Activated CD4-positive, alpha-beta T cell treated with anti-CD3 and anti-CD28 coated beads for 36 hours (primary cell): ENCODE data around the gene FOXJ3. TPM values are rescaled to one million over a fixed set of nuclear protein-coding genes. Genes with fewer than 3 reads are reported as not detected.

Experiments
- ATAC-seq: fragments of 200-7000 bp; cut with Tn5 transposase; one replicate; pipeline ENCODE4 v1.10.0; 2021; ENCODE audit warnings: mild to moderate bottlenecking, moderate library complexity
- CTCF ChIA-PET: fragments of 350-600 bp; sonication (Branson Sonifier 250); formaldehyde crosslinking; loops from one replicate; lab custom pipeline; 2021; ENCODE audit warnings: antibody characterized with exemption; lab: Charles Lee
- POLR2A ChIA-PET: fragments of 350-600 bp; sonication (Branson Sonifier 250); formaldehyde crosslinking; loops from one replicate; lab custom pipeline; 2021; ENCODE audit warnings: antibody characterized with exemption, inconsistent platforms; lab: Charles Lee
- DNase-seq: peaks from one replicate; pipeline ENCODE4 v3.0.0-alpha.2; 2020
- H3K27ac Mint-ChIP-seq: one replicate; pipeline ENCODE4 v1.8.0; 2021; ENCODE audit warnings: mixed read lengths
- H3K27me3 Mint-ChIP-seq: one replicate; pipeline ENCODE4 v1.8.0; 2021; ENCODE audit warnings: mixed read lengths
- H3K36me3 Mint-ChIP-seq: one replicate; pipeline ENCODE4 v1.8.0; 2021; ENCODE audit warnings: low read depth, mixed read lengths
- H3K4me1 Mint-ChIP-seq: one replicate; pipeline ENCODE4 v1.8.0; 2021; ENCODE audit warnings: mixed read lengths
- H3K4me3 Mint-ChIP-seq: one replicate; pipeline ENCODE4 v1.8.0; 2021; ENCODE audit warnings: mild to moderate bottlenecking, moderate library complexity, mixed read lengths
- H3K9me3 Mint-ChIP-seq: one replicate; pipeline ENCODE4 v1.8.0; 2021; ENCODE audit warnings: low read depth, mixed read lengths
- intact Hi-C, 2 experiments: fragments of 100-400 bp; cut with DNase I in 1 of 2; cut with micrococcal nuclease in 1 of 2; formaldehyde crosslinking; loops; one replicate each; pipeline versions ENCODE4 v1.14.2 to v1.15.1; 2022 to 2024; cut with DNase I, micrococcal nuclease
- total RNA-seq, 2 experiments: library from RNA; stranded (reverse); gene quantifications; one replicate each; pipeline ENCODE4 v1.2.3, GENCODE V29; 2021

FOXJ3 gene
- total RNA-seq, 2 experiments from 2014 or later: 44.1 to 54.0 TPM

DNA sequence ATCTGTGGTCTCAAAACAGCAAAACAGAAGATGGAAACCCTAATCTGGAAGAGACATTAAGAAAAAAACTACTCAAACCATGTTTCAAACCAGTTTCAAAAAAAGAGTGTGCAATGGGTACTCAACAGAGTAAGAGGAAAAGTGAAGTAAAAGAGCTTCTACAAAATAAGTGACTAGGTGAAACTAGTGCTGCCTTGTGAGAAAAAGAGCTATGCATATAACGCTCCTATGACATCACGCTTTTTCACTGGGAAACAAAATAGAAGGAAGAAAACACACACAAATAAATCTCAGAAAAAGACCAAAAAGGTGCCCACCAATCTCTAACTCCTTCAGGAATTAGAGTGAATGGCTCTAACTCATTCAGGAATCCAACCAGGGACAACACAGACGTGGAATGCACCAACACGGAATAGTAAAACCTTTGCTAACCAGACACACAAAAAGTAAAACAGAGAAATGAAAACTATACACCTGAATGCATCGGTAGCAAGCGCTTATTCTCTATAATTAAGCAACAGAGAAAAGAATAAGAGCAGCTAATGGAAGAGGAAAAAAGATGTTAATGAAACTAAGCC lies 1.3 kb downstream of the FOXJ3 start:
- H3K4me1 Mint-ChIP-seq: peaks cover 52% of the 10 kb centered on the region
- no peaks in the 10 kb centered on the region for H3K27me3 Mint-ChIP-seq
- DNase-seq (no peak), ATAC-seq (no peak)
- intact Hi-C loops: loop anchor here (1.0 to 10.0 kb wide), 7 partner anchors 50 to 511 kb away; partner anchors contain the start of genes YBX1 (in 1 of the 2) and ZNF691 (in 1 of the 2)
- ChIA-PET POLR2A (interaction anchor here (0.8 to 1.0 kb wide), 2 partner anchors 348 to 513 kb away, joined by 3 read pairs; partner anchors contain the start of genes YBX1 and ZNF691), CTCF (interaction anchor here (0.5 to 1.8 kb wide), 5 partner anchors 8 to 161 kb away, joined by 3 to 5 read pairs (median 3); no protein-coding TSS in a partner anchor)
- H3K9me3 Mint-ChIP-seq: no peaks in the 10 kb centered on the region
- H3K27ac Mint-ChIP-seq: peak overlapping the region; percentile 78
- no peaks in the 10 kb centered on the region for H3K36me3 Mint-ChIP-seq
- H3K4me3 Mint-ChIP-seq: peak overlapping the region; percentile 92

- Mint-ChIP-seq H3K9me3 (no peaks in the 10 kb centered on the region), H3K27me3 (no peaks in the 10 kb centered on the region), H3K4me3 (peak overlapping the region; percentile 92), H3K36me3 (no peaks in the 10 kb centered on the region), H3K27ac (peak overlapping the region; percentile 49), H3K4me1 (peaks cover 56% of the 10 kb centered on the region)
- ChIA-PET POLR2A (no interaction called here), CTCF (interaction anchor here (1.4 kb wide), 1 partner anchor 15 kb away, joined by 3 read pairs; no protein-coding TSS in a partner anchor)
- intact Hi-C loops: loop anchor here (5.0 to 10.0 kb wide), 4 partner anchors 158 to 512 kb away; partner anchors contain the start of genes YBX1 (in 1 of the 2) and ZNF691 (in 1 of the 2)
- ATAC-seq (no peak), DNase-seq (no peak)
Observed at GRCh38 chr1:42332877-42333276, 2.2 kb downstream of the FOXJ3 start.

DNA sequence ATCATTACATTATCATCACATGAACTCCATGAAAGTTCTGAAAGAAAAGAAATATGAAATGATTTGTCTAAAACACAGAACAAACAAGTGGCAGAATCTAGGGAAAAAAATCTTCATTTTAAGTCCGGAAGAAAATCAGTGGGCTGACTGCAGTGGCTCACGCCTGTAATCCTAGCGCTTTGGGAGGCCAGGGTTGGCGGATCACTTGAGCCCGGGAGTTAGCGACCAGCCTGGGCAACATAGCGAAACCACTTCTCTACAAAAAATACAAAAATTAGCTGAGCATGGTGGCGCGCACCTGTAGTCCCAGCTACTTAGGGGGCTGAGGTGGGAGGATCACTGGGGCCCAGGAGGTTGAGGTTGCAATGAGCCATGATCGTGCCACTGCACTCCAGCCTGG lies 4.8 kb downstream of the FOXJ3 start:
- ChIA-PET CTCF (interaction anchor here (1.0 to 1.5 kb wide), 4 partner anchors 8 to 157 kb away, joined by 3 to 4 read pairs (median 4); no protein-coding TSS in a partner anchor), POLR2A (no interaction called here)
- Mint-ChIP-seq H3K36me3 (no peaks in the 10 kb centered on the region), H3K27me3 (no peaks in the 10 kb centered on the region), H3K4me1 (peaks cover 70% of the 10 kb centered on the region), H3K9me3 (no peaks in the 10 kb centered on the region), H3K4me3 (no peak overlapping the region), H3K27ac (no peak overlapping the region)
- DNase-seq (no peak), ATAC-seq (no peak)
- intact Hi-C loops: loop anchor here (5.0 to 10.0 kb wide), 4 partner anchors 155 to 515 kb away; partner anchors contain the start of genes YBX1 (in 1 of the 2) and ZNF691 (in 1 of the 2)

DNA sequence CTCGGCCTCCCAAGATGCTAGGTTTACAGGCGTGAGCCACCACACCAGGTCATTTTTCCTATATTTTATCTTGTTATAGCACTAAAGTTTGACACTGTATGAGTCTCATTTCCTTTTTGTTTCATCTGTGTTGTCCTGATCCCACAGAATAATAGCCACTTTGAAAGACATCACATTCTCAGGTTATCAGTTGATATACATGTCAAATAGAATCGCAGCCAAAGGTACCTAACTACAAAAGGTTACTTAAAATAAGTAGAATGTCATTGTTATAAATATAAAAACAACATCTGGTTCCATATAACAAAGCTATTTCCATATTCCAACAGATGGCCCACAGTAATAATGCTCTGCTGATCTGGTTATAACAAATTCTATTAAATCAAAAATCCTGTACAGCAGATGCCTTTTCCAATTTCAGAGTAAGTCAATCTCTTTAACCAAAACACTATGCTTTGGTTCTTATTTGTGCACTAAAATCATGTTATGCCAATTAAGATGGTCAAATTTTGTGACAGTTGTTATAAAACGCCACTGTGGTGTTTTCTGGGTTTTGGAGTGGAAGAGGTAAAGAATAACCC lies 6.0 kb downstream of the FOXJ3 start:
- Mint-ChIP-seq H3K36me3 (no peaks in the 10 kb centered on the region), H3K9me3 (no peaks in the 10 kb centered on the region), H3K27ac (no peak overlapping the region), H3K4me1 (peaks cover 77% of the 10 kb centered on the region), H3K27me3 (no peaks in the 10 kb centered on the region), H3K4me3 (no peak overlapping the region)
- no peak for ATAC-seq
- no peak for DNase-seq
- POLR2A ChIA-PET: interaction anchor here (0.6 kb wide), 1 partner anchor 11 kb away, joined by 5 read pairs; no protein-coding TSS in a partner anchor
- intact Hi-C loops: no loop called here
- CTCF ChIA-PET: interaction anchor here (1.2 to 1.5 kb wide), 4 partner anchors 8 to 16 kb away, joined by 3 to 4 read pairs (median 4); no protein-coding TSS in a partner anchor

- peaks cover 3% of the 10 kb centered on the region for H3K36me3 Mint-ChIP-seq
- H3K27ac Mint-ChIP-seq: no peak overlapping the region
- peaks cover 78% of the 10 kb centered on the region for H3K4me1 Mint-ChIP-seq
- ATAC-seq (no peak), DNase-seq (no peak)
- ChIA-PET POLR2A (interaction anchor here (0.6 kb wide), 1 partner anchor 10 kb away, joined by 4 read pairs; no protein-coding TSS in a partner anchor), CTCF (no interaction called here)
- no peaks in the 10 kb centered on the region for H3K9me3 Mint-ChIP-seq
- intact Hi-C loops: no loop called here
- H3K27me3 Mint-ChIP-seq: no peaks in the 10 kb centered on the region
- H3K4me3 Mint-ChIP-seq: no peak overlapping the region
Observed at GRCh38 chr1:42328047-42328625, 6.9 kb downstream of the FOXJ3 start.

- DNase-seq: no peak
- Mint-ChIP-seq H3K27me3 (no peaks in the 10 kb centered on the region), H3K9me3 (no peaks in the 10 kb centered on the region), H3K4me3 (no peak overlapping the region), H3K36me3 (peaks cover 10% of the 10 kb centered on the region), H3K4me1 (peaks cover 82% of the 10 kb centered on the region), H3K27ac (no peak overlapping the region)
- ChIA-PET POLR2A (no interaction called here), CTCF (interaction anchor here (0.9 to 1.8 kb wide), 3 partner anchors 9 to 19 kb away, joined by 3 to 5 read pairs (median 3); no protein-coding TSS in a partner anchor)
- no peak for ATAC-seq
- intact Hi-C loops: no loop called here
Observed at GRCh38 chr1:42325014-42325402, 10.0 kb downstream of the FOXJ3 start.

GRCh38 chr1:42324398-42325013 lies 10.5 kb downstream of the FOXJ3 start:
- DNase-seq: no peak
- CTCF ChIA-PET: interaction anchor here (0.6 to 1.8 kb wide), 4 partner anchors 8 to 93 kb away, joined by 3 to 5 read pairs (median 3); no protein-coding TSS in a partner anchor
- H3K9me3 Mint-ChIP-seq: no peaks in the 10 kb centered on the region
- intact Hi-C loops: no loop called here
- H3K4me3 Mint-ChIP-seq: no peak overlapping the region
- H3K27me3 Mint-ChIP-seq: no peaks in the 10 kb centered on the region
- ATAC-seq: no peak
- peaks cover 10% of the 10 kb centered on the region for H3K36me3 Mint-ChIP-seq
- POLR2A ChIA-PET: no interaction called here
- H3K4me1 Mint-ChIP-seq: peaks cover 83% of the 10 kb centered on the region
- H3K27ac Mint-ChIP-seq: no peak overlapping the region

DNA sequence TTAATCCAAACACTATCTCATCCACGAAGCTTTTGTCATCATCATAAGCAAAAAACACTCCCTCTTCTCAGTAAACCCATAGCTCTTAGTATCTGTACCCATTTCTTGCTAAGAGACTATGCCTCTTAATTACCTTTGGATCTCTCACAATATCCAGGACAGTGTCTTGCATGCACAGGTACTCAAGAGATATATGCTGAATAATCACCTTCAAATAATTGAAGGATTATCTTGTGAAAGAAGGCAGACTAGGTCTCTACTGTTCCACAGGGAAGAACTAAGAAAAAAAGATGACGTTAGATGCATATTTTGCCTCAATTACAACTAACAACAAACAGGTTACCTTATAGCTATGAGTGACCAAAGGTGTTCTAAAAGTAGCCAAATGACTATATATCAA lies 11.5 kb downstream of the FOXJ3 start:
- peaks cover 85% of the 10 kb centered on the region for H3K4me1 Mint-ChIP-seq
- intact Hi-C loops: no loop called here
- H3K4me3 Mint-ChIP-seq: no peak overlapping the region
- no peaks in the 10 kb centered on the region for H3K9me3 Mint-ChIP-seq
- ATAC-seq: no peak
- DNase-seq: no peak
- no peaks in the 10 kb centered on the region for H3K27me3 Mint-ChIP-seq
- ChIA-PET POLR2A (no interaction called here), CTCF (interaction anchor here (0.6 kb wide), 2 partner anchors 8 to 94 kb away, joined by 3 read pairs; no protein-coding TSS in a partner anchor)
- peak overlapping the region; percentile 18 for H3K27ac Mint-ChIP-seq
- H3K36me3 Mint-ChIP-seq: peaks cover 10% of the 10 kb centered on the region

GRCh38 chr1:42322577-42322976 lies 12.5 kb downstream of the FOXJ3 start:
- Mint-ChIP-seq H3K4me1 (peaks cover 84% of the 10 kb centered on the region), H3K27ac (no peak overlapping the region), H3K27me3 (no peaks in the 10 kb centered on the region), H3K4me3 (no peak overlapping the region), H3K9me3 (no peaks in the 10 kb centered on the region), H3K36me3 (peaks cover 10% of the 10 kb centered on the region)
- intact Hi-C loops: no loop called here
- no peak for ATAC-seq
- no peak for DNase-seq
- POLR2A ChIA-PET: interaction anchor here (0.6 kb wide), 1 partner anchor 482 kb away, joined by 3 read pairs; no protein-coding TSS in a partner anchor
- CTCF ChIA-PET: no interaction called here

- ATAC-seq (no peak), DNase-seq (no peak)
- H3K27me3 Mint-ChIP-seq: no peaks in the 10 kb centered on the region
- ChIA-PET POLR2A (no interaction called here), CTCF (no interaction called here)
- intact Hi-C loops: no loop called here
- peaks cover 84% of the 10 kb centered on the region for H3K4me1 Mint-ChIP-seq
- no peak overlapping the region for H3K4me3 Mint-ChIP-seq
- H3K9me3 Mint-ChIP-seq: no peaks in the 10 kb centered on the region
- peak overlapping the region; percentile 78 for H3K27ac Mint-ChIP-seq
- H3K36me3 Mint-ChIP-seq: peaks cover 10% of the 10 kb centered on the region
Observed at GRCh38 chr1:42321731-42322130, 13.3 kb downstream of the FOXJ3 start.

- intact Hi-C loops: no loop called here
- H3K4me3 Mint-ChIP-seq: no peak overlapping the region
- POLR2A ChIA-PET: interaction anchor here (0.5 kb wide), 1 partner anchor 61 kb away, joined by 3 read pairs; no protein-coding TSS in a partner anchor
- no peaks in the 10 kb centered on the region for H3K9me3 Mint-ChIP-seq
- no peak for ATAC-seq
- DNase-seq: no peak
- H3K27me3 Mint-ChIP-seq: no peaks in the 10 kb centered on the region
- H3K4me1 Mint-ChIP-seq: peaks cover 86% of the 10 kb centered on the region
- peaks cover 12% of the 10 kb centered on the region for H3K36me3 Mint-ChIP-seq
- peak overlapping the region; percentile 78 for H3K27ac Mint-ChIP-seq
- CTCF ChIA-PET: interaction anchor here (1.0 kb wide), 1 partner anchor 9 kb away, joined by 4 read pairs; no protein-coding TSS in a partner anchor
Observed at GRCh38 chr1:42320708-42321107, 14.3 kb downstream of the FOXJ3 start.
